Activated T-cell treated with anti-CD3 and anti-CD28 coated beads for 24 hours (primary cell): Measurements from ENCODE around the gene LDLR.
"Not testable (repeated sequence)": the region's sequence is repeated elsewhere in the genome, so short reads cannot be mapped to it uniquely, and the experiment has no call there.

Experiments used
- DNase-seq: peaks from one replicate; pipeline ENCODE4 v3.0.0-alpha.2; 2020; ENCODE audit warnings: low read depth

The LDLR gene

DNA sequence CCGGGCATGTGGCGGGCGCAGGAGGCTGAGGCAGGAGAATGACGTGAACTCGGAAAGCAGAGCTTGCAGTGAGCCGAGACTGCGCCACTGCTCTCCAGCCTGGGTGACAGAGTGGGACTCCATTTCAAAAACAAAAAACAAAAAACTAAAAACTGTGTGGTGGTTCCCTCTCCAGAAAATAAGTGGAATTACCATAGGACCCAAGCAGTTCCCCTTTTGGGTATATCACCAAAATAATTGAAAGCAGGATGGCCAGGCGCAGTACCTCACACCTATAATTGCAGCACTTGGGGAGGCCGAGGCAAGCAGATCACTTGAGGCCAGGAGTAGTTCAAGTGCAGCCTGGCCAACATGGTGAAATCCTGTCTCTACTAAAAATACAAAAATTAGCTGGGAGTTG lies 15.7 kb upstream of the LDLR start:
- DNase-seq = no peak

DNA sequence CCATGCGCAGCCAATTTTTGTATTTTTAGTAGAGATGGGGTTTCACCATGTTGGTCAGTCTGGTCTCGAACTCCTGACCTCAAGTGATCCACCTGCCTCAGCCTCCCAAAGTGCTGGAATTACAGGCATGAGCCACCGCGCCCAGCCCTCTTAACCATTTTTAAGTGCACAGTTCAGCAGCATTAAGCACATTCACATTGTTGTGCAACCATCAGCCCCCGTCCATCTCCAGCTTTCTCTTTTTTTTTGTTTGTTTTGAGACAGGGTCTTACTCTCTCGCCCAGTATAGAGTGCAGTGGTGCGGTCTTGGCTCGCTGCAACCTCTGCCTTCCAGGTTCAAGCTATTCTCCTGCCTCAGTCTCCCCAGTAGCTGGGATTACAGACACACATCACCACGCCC lies 12.5 kb upstream of the LDLR start:
- not testable (repeated sequence) for DNase-seq

DNA sequence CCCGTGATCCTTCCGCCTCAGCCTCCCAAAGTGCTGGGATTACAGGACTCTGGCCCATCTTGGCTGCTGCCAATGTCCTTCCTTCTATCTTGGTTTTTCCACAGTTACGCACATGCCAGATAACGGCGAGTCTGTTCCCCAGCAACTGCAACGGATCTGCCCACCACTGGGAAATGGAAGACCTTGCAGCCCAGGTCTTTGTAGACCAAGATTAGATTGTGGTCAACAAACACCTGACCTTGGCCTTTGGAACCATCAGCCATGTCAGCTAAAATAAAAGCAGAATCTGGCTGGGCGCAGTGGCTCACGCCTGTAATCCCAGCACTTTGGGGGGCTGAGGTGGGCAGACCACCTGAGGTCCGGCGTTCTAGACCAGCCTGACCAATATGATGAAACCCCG lies 10.4 kb upstream of the LDLR start:
- DNase-seq = no peak

DNA sequence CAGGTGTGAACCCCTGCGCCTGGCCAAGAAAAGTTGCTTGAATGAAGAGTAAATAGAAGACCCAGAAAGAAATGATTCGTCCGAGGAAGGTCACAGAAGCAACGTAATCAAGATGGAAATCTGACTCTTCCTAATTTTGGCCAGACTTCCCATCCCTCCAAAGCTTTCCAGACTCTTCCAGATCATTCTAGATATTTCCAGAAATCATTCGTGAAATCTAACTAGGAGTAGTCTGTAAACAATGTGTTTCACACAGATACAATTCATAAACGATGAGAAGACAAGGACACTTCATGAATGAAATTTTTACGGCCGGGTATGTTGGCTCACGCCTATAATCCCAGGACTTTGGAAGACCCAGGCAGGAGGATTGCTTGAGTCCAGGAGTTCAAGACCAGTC lies 9.3 kb upstream of the LDLR start:
- DNase-seq = no peak

DNA sequence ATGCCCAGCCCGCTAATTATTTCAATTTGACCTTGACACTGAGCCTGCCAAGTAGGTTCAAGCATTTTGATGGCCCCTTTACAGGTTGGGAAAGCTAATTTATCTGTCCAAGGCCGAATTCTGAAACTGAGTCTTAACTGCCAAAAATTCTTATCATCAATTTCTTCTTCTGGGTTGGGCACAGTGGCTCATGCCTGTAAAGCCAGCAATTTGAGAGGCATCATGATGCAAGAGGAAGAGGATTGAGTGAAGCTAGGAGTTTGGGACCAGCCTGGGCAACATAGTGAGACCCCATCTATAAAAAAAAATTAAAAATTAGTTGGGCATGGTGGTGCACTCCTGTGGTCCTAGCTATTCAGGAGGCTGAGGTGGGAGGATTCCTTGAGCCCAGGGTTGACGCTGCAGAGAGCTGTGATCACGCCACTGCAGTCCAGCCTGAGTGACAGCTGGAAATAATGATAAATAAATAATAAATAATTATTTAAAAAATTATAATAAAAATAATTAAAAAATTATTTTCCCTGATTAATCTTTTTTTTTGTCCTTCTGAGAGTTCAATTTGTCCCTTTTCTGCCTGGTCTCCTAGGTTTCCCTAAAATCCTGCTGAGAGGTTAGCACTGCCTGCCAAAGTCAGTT lies 1.3 kb upstream of the LDLR start:
- DNase-seq = no peak

DNA sequence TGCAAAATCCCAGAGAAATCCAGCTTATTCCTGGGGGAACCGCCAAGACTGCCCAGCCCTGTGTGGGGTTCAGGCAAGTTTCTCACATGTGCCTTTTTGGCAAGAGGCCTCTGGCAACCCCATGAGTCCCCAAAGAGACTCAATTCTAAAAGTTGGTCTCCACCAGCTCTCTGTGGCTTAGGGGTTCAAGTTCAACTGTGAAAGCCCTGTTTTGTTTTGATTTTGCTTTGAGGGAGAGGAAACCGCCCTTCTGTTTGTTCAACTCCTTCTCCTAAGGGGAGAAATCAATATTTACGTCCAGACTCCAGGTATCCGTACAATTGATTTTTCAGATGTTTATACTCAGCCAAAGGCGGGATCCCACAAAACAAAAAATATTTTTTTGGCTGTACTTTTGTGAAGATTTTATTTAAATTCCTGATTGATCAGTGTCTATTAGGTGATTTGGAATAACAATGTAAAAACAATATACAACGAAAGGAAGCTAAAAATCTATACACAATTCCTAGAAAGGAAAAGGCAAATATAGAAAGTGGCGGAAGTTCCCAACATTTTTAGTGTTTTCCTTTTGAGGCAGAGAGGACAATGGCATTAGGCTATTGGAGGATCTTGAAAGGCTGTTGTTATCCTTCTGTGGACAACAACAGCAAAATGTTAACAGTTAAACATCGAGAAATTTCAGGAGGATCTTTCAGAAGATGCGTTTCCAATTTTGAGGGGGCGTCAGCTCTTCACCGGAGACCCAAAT lies 583 bp upstream of the LDLR start:
- no peak for DNase-seq

DNA sequence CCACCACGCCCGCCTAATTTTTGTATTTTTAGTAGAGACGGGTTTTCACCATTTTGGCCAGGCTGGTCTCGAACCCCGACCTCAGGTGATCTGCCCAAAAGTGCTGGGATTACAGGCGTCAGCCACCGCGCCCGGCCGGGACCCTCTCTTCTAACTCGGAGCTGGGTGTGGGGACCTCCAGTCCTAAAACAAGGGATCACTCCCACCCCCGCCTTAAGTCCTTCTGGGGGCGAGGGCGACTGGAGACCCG lies 676 bp downstream of the LDLR start:
- DNase-seq = not testable (repeated sequence)

DNA sequence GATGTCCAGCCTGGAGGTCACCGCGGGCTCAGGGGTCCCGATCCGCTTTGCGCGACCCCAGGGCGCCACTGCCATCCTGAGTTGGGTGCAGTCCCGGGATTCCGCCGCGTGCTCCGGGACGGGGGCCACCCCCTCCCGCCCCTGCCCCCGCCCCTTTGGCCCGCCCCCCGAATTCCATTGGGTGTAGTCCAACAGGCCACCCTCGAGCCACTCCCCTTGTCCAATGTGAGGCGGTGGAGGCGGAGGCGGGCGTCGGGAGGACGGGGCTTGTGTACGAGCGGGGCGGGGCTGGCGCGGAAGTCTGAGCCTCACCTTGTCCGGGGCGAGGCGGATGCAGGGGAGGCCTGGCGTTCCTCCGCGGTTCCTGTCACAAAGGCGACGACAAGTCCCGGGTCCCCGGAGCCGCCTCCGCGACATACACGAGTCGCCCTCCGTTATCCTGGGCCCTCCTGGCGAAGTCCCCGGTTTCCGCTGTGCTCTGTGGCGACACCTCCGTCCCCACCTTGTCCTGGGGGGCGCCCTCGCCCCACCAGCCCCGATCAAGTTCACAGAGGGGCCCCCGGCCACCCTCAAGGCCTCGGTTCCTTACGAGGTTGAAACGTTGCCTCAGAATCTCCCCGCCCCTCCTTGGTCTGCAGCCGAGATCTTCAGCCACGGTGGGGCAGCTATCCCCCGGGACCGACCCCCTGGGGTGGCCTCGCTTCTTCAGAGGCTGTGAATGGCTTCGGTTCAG lies 1.2 kb downstream of the LDLR start:
- DNase-seq = peak; percentile 95

DNA sequence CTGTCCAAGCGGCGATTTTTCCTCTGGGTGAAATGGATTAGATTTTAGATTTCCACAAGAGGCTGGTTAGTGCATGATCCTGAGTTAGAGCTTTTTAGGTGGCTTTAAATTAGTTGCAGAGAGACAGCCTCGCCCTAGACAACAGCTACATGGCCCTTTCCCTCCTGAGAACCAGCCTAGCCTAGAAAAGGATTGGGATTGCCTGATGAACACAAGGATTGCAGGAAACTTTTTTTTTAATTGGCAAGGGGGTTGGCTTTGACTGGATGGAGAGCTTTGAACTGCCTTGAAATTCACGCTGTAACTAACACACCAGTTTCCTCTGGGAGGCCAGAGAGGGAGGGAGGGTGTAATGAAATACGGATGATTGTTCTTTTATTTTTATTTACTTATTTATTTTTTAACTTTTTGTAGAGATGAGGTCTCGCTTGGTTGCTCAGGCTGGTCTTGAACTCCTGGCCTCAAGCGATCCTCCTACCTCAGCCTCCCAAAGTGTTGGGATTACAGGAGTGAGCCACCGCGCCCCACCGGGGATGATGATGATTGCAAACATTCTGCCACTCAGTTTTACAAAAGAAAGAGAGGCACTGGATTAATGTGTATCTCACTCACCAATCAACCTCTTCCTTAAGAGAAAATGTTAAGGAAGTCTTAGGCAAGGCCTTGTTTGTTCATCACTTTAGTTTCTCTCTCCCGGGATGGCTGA lies 1.9 kb downstream of the LDLR start:
- no peak for DNase-seq

DNA sequence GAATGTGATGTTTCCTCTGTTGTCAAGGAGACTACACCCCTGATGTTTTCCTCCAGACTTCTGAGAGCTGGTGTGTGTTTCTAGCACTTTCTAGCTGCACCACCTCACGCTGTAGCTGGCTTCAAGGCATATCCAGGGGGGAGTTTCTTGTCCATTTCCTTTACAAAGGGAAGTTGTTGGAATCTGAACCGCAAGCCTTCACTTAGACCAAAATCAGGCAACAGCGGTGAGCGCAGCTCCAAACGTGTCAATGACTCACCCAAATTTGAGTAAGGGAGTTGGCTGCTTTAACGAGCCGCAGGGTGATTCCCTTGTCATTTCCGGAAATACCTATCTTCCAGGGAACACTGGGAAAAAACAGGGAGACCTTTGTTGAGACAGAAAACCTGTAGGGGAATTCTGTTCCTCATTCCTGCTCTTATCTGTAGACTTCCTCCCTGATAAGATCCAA lies 2.5 kb downstream of the LDLR start:
- DNase-seq = no peak

DNA sequence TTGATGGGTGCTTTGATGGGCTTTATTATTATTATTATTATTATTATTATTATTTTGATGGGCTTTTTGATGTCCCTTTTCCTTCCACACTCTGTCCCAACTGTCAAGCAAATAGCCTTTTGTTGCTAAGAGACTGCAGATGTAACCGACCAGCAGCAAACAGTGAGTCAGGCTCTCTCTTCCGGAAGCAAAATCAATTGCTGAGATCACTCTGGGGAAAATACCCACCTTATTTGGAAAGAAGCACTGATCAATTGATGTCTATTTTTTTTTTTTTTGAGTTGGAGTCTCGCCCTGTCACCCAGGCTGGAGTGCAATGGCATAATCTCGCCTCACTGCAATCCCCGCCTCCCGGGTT lies 2.9 kb downstream of the LDLR start:
- no peak for DNase-seq

DNA sequence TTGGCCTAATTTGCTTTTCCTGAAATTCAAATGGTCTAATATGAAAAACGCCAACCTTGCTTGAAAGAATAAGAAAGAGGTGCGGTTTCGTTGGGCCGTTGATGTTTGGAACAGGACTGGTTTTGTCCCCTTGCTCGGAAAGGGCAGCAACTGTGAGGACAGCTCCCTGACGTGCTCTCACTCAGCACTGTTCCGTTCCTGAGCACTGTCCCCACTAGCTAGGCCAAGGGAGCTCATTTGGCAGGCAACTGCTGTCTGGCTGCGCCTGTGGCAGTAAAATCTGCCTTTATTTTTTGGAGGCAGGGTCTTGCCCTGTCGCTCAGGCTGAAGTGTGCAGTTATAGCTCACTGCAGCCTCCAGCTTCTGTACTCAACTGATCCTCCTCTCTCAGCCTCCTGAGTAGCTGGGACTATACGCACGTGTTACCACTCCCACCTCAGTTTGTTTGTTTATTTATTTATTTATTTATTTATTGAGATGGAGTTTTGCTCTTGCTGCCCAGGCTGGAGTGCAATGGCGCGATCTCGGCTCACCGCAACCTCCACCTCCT lies 4.5 kb downstream of the LDLR start:
- DNase-seq = no peak

DNA sequence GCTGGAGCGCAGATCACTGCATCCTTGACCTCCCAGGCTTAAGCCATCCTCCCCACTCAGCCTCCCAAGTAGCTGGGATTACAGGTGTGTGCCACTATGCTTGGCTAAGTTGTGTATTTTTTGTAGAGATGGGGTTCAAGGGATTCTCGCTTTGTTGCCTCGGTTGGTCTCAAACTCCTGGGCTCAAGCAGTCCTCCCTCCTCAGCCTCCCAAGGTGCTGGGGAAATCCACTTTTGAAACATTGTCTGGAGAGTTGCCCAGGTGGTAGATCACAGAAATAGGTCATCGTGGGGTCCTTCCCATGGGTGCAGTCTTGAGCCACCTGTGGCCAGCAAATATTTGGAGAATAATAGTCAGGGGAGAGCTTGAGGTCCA lies 5.2 kb downstream of the LDLR start:
- DNase-seq = no peak

DNA sequence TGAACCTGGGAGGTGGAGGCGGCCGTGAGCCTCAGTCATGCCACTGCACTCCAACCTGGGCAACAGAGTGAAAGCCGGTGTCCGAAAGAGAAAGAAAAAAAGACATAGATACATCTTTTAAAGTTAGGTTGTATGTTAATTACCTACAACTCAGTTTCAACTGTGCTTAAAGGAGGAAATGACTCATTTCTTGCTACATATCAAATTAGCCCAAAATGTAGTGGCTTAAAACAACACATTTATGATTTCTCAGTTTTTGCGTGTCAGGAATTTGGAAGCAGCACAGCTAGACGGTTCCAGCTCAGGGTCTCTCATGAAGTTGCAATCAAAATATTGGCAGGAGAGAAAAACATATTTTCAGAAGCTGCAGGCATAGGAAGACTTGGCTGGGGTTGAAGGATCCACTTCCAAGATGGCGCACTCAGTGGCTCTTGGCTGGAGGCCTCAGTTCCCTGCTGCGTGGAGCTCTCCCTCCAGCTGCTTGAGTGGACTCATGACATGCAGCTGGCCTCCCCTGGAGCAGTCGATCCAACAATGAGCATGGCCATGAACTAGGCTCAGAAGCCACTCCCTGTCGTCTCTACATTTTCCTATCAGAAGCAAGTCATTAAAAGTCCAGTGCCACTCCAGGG lies 7.1 kb downstream of the LDLR start:
- no peak for DNase-seq

DNA sequence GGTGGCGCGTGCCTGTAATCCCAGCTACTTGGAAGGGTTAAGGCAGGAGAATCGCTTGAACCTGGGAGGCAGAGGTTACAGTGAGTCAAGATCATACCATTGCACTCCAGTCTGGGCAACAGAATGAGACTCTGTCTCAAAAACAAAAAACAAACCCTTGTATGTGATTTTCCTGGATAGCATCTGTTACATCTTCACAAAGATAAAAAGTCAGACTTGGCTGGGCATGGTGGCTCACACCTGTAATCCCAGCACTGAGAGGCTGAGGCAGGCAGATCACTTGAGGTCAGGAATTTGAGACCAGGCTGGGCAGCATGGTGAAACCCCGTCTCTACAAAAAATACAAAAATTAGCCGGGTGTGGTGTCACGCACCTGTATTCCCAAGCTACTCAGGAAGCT lies 8.1 kb downstream of the LDLR start:
- DNase-seq = not testable (repeated sequence)

DNA sequence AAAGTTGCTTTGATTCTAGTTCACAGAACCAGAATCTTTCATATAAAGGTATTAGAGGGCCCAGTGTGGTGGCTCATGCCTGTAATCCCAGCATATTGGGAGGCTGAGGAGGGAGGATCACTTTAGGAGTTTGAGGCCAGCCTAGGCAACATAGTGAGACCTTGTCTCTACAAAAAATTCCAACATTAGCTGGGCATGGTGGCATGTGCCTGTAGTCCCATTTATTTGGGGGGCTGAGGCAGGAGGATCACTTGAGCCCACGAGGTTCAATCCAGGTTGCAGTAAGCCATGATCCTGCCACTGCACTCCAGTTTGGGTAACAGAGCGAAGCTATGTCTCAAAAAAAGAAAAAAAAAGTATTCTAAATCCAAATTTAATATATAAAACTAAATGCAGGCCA lies 9.1 kb downstream of the LDLR start:
- DNase-seq = no peak

DNA sequence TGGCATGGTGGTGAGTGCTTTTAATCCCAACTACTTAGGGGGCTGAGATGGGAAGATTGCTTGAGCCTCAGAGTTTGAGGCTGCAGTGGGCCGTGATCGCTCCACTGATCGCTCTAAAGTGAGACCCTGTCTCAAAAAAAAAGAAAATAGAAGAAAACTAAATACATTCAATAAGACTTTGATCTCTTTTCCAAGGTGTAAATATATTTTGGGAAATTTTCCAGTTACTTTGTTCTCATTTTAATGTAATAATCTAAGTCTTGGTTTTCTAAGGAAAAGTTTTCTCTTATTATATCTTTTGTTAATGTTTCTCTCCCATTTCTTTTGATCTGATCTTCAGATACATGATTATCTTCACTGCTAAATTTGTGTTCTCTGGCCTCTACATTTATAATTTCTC lies 9.6 kb downstream of the LDLR start:
- DNase-seq = no peak

DNA sequence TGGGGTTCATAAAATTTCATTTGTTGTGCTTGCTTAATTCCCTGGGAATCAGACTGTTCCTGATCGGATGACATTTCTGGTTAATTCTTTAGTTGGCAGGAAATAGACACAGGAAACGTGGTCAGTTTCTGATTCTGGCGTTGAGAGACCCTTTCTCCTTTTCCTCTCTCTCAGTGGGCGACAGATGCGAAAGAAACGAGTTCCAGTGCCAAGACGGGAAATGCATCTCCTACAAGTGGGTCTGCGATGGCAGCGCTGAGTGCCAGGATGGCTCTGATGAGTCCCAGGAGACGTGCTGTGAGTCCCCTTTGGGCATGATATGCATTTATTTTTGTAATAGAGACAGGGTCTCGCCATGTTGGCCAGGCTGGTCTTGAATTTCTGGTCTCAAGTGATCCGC lies 10.8 kb downstream of the LDLR start:
- DNase-seq = no peak

DNA sequence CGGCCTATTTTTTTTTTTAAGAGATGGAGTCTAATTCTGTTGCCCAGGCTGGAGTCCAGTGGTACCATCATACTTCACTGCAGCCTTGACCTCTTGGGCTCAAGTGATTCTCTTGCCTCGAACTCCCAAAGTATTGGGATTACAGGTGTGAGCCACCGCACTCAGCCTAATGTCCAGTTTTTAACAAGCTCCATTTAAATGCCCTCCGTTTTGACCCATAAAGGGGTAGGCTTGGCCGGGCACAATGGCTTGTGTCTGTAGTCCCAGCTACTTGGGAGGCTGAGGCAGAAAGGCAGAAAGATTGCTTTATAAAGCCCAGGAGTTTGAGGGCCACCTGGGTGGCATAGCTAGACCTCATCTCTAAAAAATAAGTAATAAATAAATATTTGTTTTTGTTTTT lies 11.8 kb downstream of the LDLR start:
- DNase-seq = no peak

DNA sequence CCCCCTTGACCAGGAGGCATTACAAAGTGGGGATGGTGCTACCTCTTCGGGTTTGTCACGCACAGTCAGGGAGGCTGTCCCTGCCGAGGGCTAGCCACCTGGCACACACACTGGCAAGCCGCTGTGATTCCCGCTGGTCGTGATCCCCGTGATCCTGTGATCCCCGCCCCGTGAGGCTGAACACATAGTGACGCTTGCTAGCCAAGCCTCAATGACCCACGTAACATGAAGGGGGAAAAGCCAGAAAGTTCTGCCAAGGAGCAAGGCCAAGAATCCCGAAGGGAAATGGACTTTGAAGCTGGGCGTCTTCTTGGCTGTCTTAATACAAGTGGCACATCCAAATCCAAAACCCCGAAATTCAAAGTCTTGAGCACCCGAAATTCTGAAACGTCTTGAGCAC lies 13.7 kb downstream of the LDLR start:
- DNase-seq = no peak

DNA sequence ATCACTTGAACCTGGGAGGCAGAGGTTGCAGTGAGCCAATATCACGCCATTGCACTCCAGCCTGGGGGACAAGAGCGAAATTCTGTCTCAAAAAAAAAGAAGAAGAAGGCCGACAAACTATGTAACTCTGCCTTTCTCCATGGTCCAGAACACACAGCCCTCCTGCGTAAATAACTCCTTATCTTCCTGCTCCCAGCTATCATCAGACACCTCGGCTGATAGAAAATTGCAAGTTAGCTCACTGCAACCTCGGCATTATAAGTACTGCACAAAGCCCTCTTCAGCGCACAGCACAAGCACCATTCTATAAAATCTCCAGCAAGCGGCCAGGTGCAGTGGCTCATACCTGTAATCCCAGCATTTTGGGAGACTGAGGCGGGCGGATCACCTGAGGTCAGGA lies 14.4 kb downstream of the LDLR start:
- DNase-seq = not testable (repeated sequence)

DNA sequence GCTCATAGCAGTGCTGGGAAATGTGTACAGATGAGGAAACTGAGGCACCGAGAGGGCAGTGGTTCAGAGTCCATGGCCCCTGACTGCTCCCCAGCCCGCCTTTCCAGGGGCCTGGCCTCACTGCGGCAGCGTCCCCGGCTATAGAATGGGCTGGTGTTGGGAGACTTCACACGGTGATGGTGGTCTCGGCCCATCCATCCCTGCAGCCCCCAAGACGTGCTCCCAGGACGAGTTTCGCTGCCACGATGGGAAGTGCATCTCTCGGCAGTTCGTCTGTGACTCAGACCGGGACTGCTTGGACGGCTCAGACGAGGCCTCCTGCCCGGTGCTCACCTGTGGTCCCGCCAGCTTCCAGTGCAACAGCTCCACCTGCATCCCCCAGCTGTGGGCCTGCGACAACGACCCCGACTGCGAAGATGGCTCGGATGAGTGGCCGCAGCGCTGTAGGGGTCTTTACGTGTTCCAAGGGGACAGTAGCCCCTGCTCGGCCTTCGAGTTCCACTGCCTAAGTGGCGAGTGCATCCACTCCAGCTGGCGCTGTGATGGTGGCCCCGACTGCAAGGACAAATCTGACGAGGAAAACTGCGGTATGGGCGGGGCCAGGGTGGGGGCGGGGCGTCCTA lies 15.9 kb downstream of the LDLR start:
- DNase-seq = no peak
